Endothelial cell of umbilical vein (primary cell): Measurements from ENCODE around the gene SNX25. TPM values are rescaled to one million over a fixed set of nuclear protein-coding genes. Genes with fewer than 3 reads are reported as not detected.
"Not testable (repeated sequence)": the region's sequence is repeated elsewhere in the genome, so short reads cannot be mapped to it uniquely, and the experiment has no call there.

Experiments
- BruUV-seq: library from RNA; stranded (reverse); fragments of 400-500 nt; replicated peaks from 2 replicates; lab custom pipeline; 2021; lab: Mats Ljungman, UMichigan
- CTCF ChIA-PET: fragments of 300-600, 350-600 bp; sonication (Branson Sonifier 250); formaldehyde crosslinking; loops from one replicate; lab custom pipeline; 2021; ENCODE audit warnings: antibody characterized with exemption, inconsistent platforms; lab: Charles Lee
- POLR2A ChIA-PET: fragments of 300-600, 350-600 bp; sonication (Branson Sonifier 250); formaldehyde crosslinking; loops from one replicate; lab custom pipeline; 2021; ENCODE audit warnings: antibody characterized with exemption, inconsistent platforms; lab: Charles Lee
- DNase-seq: peaks from one replicate; pipeline ENCODE4 v3.0.0-alpha.2; 2011; ENCODE audit warnings: low read depth, low spot score
- FAIRE-seq: peaks from 2 replicates; lab custom pipeline; 2011; peaks lifted over from hg19 to GRCh38; lab: Jason Lieb, UNC
- H2AFZ ChIP-seq: 2 replicates; pipeline ENCODE4 v1.6.0; 2012; ENCODE audit warnings: low read depth, low read length, control low read depth, inconsistent platforms
- H3K27ac ChIP-seq: 2 replicates; pipeline ENCODE4 v1.5.1; 2011; ENCODE audit warnings: low read depth, mild to moderate bottlenecking, control low read depth, low read length, moderate library complexity; ENCODE audit not compliant: insufficient read depth
- H3K27me3 ChIP-seq, 2 experiments: 2 replicates each; pipeline versions ENCODE4 v1.6.0 to v1.6.1; 2011; ENCODE audit warnings: low read length in 2 of 2, mixed read lengths in 1 of 2; ENCODE audit not compliant: control insufficient read depth in 2 of 2, insufficient read depth in 2 of 2
- H3K36me3 ChIP-seq, 2 experiments: 2 replicates in 1 of 2; 3 replicates in 1 of 2; pipeline ENCODE4 v1.5.1; 2011; ENCODE audit warnings: low read length in 2 of 2, mild to moderate bottlenecking in 1 of 2, moderate library complexity in 1 of 2; ENCODE audit not compliant: control insufficient read depth in 2 of 2, insufficient read depth in 2 of 2; ENCODE audit errors: extremely low read depth in 1 of 2
- H3K4me1 ChIP-seq: 3 replicates; pipeline ENCODE4 v1.5.1; 2011; ENCODE audit warnings: mild to moderate bottlenecking, low read length; ENCODE audit not compliant: control insufficient read depth, insufficient read depth; ENCODE audit errors: extremely low read depth
- H3K4me2 ChIP-seq: 2 replicates; pipeline ENCODE4 v1.6.1; 2011; ENCODE audit warnings: low read length, control low read depth, mixed read lengths; ENCODE audit not compliant: insufficient read depth
- H3K4me3 ChIP-seq, 3 experiments: fragments of 200-600 bp in 1 of 3; sonication (generic), shearing (Covaris generic) in 1 of 3; replicated peaks in 1 of 3; 2 replicates each; pipeline ENCODE4 v1.5.1; 2011 to 2016; ENCODE audit warnings: control low read depth in 3 of 3, low read length in 3 of 3, mild to moderate bottlenecking in 2 of 3, inconsistent platforms in 1 of 3, low read depth in 1 of 3, moderate library complexity in 1 of 3; ENCODE audit not compliant: insufficient read depth in 1 of 3
- H3K79me2 ChIP-seq: 2 replicates; pipeline ENCODE4 v1.6.0; 2012; ENCODE audit warnings: low read length, inconsistent platforms; ENCODE audit not compliant: control insufficient read depth, insufficient read depth
- H3K9ac ChIP-seq: replicated peaks from 2 replicates; pipeline ENCODE3; 2011; ENCODE audit warnings: low read length, control low read depth; ENCODE audit not compliant: insufficient read depth; ENCODE audit errors: extremely low read depth
- H3K9me1 ChIP-seq: replicated peaks from 3 replicates; pipeline ENCODE4 v1.6.0; 2011; ENCODE audit warnings: mild to moderate bottlenecking, low read length; ENCODE audit not compliant: control insufficient read depth, insufficient read depth; ENCODE audit errors: extremely low read depth
- H3K9me3 ChIP-seq: replicated peaks from 2 replicates; pipeline ENCODE4 v1.5.1; 2012; ENCODE audit warnings: low read length, inconsistent platforms; ENCODE audit not compliant: control insufficient read depth, insufficient read depth
- H4K20me1 ChIP-seq: replicated peaks from 2 replicates; pipeline ENCODE3; 2011; ENCODE audit warnings: mild to moderate bottlenecking, low read length; ENCODE audit not compliant: control insufficient read depth, insufficient read depth; ENCODE audit errors: extremely low read depth
- FOS ChIP-seq: IDR thresholded peaks from 2 replicates; pipeline ENCODE4 v1.6.1; 2011; ENCODE audit warnings: mild to moderate bottlenecking, low read length, moderate library complexity, borderline replicate concordance; ENCODE audit not compliant: insufficient read depth
- GATA2 ChIP-seq: IDR thresholded peaks from 2 replicates; pipeline ENCODE4 v1.7.0; 2011; ENCODE audit warnings: low read depth, mild to moderate bottlenecking, moderate library complexity, mixed read lengths, low read length; ENCODE audit not compliant: insufficient read length, insufficient read depth
- JUN ChIP-seq: IDR thresholded peaks from 2 replicates; pipeline ENCODE4 v1.6.1; 2011; ENCODE audit warnings: borderline replicate concordance, low read depth; ENCODE audit not compliant: insufficient read length, insufficient read depth
- MYC ChIP-seq: IDR thresholded peaks from one replicate; pipeline ENCODE4 v1.6.1; 2011; ENCODE audit warnings: mild to moderate bottlenecking, low read depth, low read length
- POLR2A ChIP-seq: IDR thresholded peaks from 2 replicates; pipeline ENCODE4 v1.6.1; 2012; ENCODE audit warnings: low read depth, mild to moderate bottlenecking, control low read depth, low read length
- POLR2AphosphoS5 ChIP-seq: IDR thresholded peaks from 2 replicates; pipeline ENCODE4 v1.6.1; 2012; ENCODE audit warnings: low read depth, mild to moderate bottlenecking, control low read depth, low read length, moderate library complexity; ENCODE audit not compliant: insufficient read depth
- dilution Hi-C: fragments of 300-500 bp; cut with MboI; formaldehyde crosslinking; loops from one replicate; pipeline ENCODE4 v1.15.0; 2019; ENCODE audit warnings: low sequenced_read_pairs; ENCODE audit not compliant: extremely low pct_ligation_motif_present
- intact Hi-C: fragments of 100-400 bp; cut with micrococcal nuclease; formaldehyde crosslinking; loops from one replicate; pipeline ENCODE4 v1.10.0; 2022
- polyA plus RNA-seq, 4 experiments: library from polyadenylated mRNA; depleted of rRNA in 3 of 4; stranded (reverse) in 3 of 4; unstranded in 1 of 4; fragments of >200 nt; gene quantifications; 2 replicates each; pipeline versions ENCODE4 v1.2.1 to v1.2.3, GENCODE V29; 2011 to 2012; ENCODE audit warnings: missing spikeins in 1 of 4
- total RNA-seq: library from RNA; stranded (reverse); gene quantifications from 2 replicates; pipeline ENCODE4 v1.2.3, GENCODE V29; 2021
- TF ChIP-seq, protein P1 (sequence below): IDR thresholded peaks from 2 replicates; pipeline ENCODE4 v1.6.1; 2011; ENCODE audit not compliant: insufficient read depth, insufficient read length

Gene SNX25
- total and polyA plus RNA-seq, 2 donors (not counting 3 experiments of a cell fraction or from before 2014, with no cell fraction given): 6.6 to 16.1 TPM

DNA sequence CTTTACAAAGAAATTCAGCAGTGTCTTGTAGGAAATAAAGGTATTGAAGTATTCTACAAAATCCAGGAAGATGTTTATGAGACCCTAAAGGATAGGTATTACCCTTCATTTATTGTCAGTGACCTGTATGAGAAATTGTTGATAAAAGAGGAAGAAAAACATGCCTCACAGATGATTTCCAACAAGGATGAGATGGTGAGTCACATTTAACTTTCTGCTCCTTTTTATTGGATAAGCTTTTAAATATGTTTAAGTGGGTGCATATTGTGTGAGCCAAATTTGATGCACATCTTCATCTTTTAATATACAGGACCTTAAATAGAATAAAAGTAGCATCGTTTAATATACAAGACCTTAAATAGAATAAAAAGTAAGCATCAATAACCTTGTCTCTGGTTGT is 114.2 kb downstream of the SNX25 start:
- dilution Hi-C loops: no loop called here
- Histone ChIP-seq H3K27ac (no peak overlapping the region), H2AFZ (no peak overlapping the region), H3K9me1 (no peaks in the 10 kb centered on the region), H3K4me2 (no peak overlapping the region), H3K4me3 (no peak overlapping the region), H3K27me3 (no peaks in the 10 kb centered on the region), H3K4me1 (peaks cover 2% of the 10 kb centered on the region), H3K79me2 (no peaks in the 10 kb centered on the region), H3K9ac (no peak overlapping the region), H3K9me3 (no peaks in the 10 kb centered on the region), H3K36me3 (no peaks in the 10 kb centered on the region), H4K20me1 (no peaks in the 10 kb centered on the region)
- FAIRE-seq: no peak
- TF ChIP-seq MYC (no peak), FOS (no peak), POLR2A (no peak), JUN (no peak), GATA2 (no peak), POLR2AphosphoS5 (no peak)
- TF ChIP-seq, protein P1, sequence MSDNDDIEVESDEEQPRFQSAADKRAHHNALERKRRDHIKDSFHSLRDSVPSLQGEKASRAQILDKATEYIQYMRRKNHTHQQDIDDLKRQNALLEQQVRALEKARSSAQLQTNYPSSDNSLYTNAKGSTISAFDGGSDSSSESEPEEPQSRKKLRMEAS: no peak
- no TSS peak for BruUV-seq
- no peak for DNase-seq
- ChIA-PET POLR2A (no interaction called here), CTCF (no interaction called here)
- intact Hi-C loops: no loop called here

DNA sequence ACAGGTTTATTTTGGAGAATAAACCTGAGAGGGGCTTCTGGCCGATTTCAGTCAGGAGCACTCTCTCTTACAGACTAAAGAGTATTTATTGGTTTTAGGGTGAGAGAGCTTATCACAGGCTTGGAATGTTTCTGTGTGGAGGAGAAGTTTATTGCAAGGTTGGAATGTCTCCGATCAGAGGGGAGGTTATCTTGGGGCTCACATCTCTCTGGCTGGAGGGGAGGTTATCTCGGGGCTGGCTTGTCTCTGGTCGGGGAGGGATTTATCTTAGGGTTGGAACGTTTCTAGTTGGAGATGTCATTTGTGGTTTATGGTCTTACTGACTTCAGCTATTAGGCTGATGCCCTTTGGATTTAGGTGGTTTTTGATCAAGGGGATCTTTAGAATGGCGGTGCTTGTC is 115.0 kb downstream of the SNX25 start:
- H3K9me1 ChIP-seq, H3K79me2 ChIP-seq, H3K9me3 ChIP-seq, H4K20me1 ChIP-seq, POLR2A ChIA-PET, H3K9ac ChIP-seq, H3K36me3 ChIP-seq, H3K27me3 ChIP-seq, H3K4me3 ChIP-seq, H2AFZ ChIP-seq, H3K27ac ChIP-seq, H3K4me1 ChIP-seq, DNase-seq, dilution Hi-C loops, intact Hi-C loops, H3K4me2 ChIP-seq, BruUV-seq, CTCF ChIA-PET, FAIRE-seq: not testable (repeated sequence)

GRCh38 chr4:185325721-185326120 is 116.3 kb downstream of the SNX25 start:
- H3K9me3 ChIP-seq, intact Hi-C loops, POLR2A ChIA-PET, H3K9me1 ChIP-seq, H3K27ac ChIP-seq, DNase-seq, H3K36me3 ChIP-seq, CTCF ChIA-PET, BruUV-seq, H3K4me3 ChIP-seq, H2AFZ ChIP-seq, FAIRE-seq, H3K79me2 ChIP-seq, H4K20me1 ChIP-seq, H3K27me3 ChIP-seq, H3K4me1 ChIP-seq, H3K4me2 ChIP-seq, H3K9ac ChIP-seq, dilution Hi-C loops: not testable (repeated sequence)
